ENCODE data around the gene GSDMA.

GRCh38 chr17:39981766-39982375 lies 19.1 kb downstream of the GSDMA start:
- TF ChIP-seq, protein P1, sequence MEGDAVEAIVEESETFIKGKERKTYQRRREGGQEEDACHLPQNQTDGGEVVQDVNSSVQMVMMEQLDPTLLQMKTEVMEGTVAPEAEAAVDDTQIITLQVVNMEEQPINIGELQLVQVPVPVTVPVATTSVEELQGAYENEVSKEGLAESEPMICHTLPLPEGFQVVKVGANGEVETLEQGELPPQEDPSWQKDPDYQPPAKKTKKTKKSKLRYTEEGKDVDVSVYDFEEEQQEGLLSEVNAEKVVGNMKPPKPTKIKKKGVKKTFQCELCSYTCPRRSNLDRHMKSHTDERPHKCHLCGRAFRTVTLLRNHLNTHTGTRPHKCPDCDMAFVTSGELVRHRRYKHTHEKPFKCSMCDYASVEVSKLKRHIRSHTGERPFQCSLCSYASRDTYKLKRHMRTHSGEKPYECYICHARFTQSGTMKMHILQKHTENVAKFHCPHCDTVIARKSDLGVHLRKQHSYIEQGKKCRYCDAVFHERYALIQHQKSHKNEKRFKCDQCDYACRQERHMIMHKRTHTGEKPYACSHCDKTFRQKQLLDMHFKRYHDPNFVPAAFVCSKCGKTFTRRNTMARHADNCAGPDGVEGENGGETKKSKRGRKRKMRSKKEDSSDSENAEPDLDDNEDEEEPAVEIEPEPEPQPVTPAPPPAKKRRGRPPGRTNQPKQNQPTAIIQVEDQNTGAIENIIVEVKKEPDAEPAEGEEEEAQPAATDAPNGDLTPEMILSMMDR (IDR thresholded peaks at IDR 0.05; ENCODE audit: poor library complexity): no peak
- TF ChIP-seq EZH2 (IDR thresholded peaks at IDR 0.05; ENCODE audit: borderline replicate concordance): no peak
- TF ChIP-seq EZH2phosphoT487 (IDR thresholded peaks at IDR 0.05; ENCODE audit: low read depth, severe bottlenecking, unreplicated experiment): no peak
